Gastroesophageal sphincter (tissue), 3 donors: ENCODE measurements around the gene MYO1D.

Experiments used
- EP300 ChIP-seq: sonication (generic); formaldehyde crosslinking; IDR thresholded peaks from one replicate; pipeline ENCODE4 v1.6.1; 2017; ENCODE audit warnings: antibody characterized with exemption, mild to moderate bottlenecking
- POLR2A ChIP-seq, 2 donors: fragments of 450-650 bp; IDR thresholded peaks; one replicate each; pipeline ENCODE4 v1.6.1; 2017; ENCODE audit warnings: antibody characterized with exemption in 2 of 2, mild to moderate bottlenecking in 2 of 2, moderate library complexity in 1 of 2
- POLR2AphosphoS5 ChIP-seq: sonication (generic); formaldehyde crosslinking; IDR thresholded peaks from one replicate; pipeline ENCODE4 v1.6.1; 2017; ENCODE audit warnings: antibody characterized with exemption
- TF ChIP-seq, protein P1 (sequence below), 4 experiments: fragments of 200-600 bp in 2 of 4; fragments of 450-650 bp in 2 of 4; sonication (generic) in 1 of 4; IDR thresholded peaks; one replicate each; pipeline ENCODE4 v1.5.1; 2017 to 2019; ENCODE audit warnings: antibody characterized with exemption in 4 of 4, mild to moderate bottlenecking in 2 of 4, moderate library complexity in 2 of 4

DNA sequence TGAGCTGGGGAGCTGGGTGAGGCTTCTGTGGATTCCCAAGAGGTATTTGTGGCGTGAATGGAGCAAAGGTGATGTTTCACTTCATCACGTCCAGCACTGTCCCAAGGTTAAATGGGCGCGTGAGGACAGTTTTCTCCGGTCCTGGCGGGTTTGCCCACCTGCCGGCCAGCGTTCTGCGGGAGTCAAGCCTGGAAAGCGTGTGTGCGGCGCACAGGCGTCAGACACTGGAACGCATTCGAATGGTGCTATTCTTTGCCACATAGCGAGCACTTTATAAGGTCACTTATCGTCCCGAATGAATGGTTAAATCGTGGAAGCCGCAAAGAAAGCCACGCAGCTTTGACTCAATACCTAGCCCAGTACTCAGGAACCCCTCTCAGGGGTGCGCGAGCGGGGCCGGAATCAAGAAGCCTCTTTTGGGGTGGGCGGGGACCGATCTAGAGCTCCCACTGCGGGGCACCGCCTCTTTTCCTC, 433.1 kb downstream of the MYO1D start:
- TF ChIP-seq, protein P1, sequence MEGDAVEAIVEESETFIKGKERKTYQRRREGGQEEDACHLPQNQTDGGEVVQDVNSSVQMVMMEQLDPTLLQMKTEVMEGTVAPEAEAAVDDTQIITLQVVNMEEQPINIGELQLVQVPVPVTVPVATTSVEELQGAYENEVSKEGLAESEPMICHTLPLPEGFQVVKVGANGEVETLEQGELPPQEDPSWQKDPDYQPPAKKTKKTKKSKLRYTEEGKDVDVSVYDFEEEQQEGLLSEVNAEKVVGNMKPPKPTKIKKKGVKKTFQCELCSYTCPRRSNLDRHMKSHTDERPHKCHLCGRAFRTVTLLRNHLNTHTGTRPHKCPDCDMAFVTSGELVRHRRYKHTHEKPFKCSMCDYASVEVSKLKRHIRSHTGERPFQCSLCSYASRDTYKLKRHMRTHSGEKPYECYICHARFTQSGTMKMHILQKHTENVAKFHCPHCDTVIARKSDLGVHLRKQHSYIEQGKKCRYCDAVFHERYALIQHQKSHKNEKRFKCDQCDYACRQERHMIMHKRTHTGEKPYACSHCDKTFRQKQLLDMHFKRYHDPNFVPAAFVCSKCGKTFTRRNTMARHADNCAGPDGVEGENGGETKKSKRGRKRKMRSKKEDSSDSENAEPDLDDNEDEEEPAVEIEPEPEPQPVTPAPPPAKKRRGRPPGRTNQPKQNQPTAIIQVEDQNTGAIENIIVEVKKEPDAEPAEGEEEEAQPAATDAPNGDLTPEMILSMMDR (IDR thresholded peaks at IDR 0.05), result peak in 1 of 4 experiments; percentile 50
- TF ChIP-seq POLR2A (IDR thresholded peaks at IDR 0.05) (no peak), EP300 (no peak), POLR2AphosphoS5 (no peak)
